Neural progenitor cell (in vitro differentiated cells): ENCODE measurements around the gene APOB.

Source experiments
- EZH2 ChIP-seq: fragments of 200-600 bp; sonication (generic); IDR thresholded peaks from 2 replicates; pipeline ENCODE4 v1.6.1; 2017; ENCODE audit warnings: antibody characterized with exemption, mild to moderate bottlenecking, moderate library complexity
- EZH2phosphoT487 ChIP-seq: fragments of 200-600 bp; sonication (generic); IDR thresholded peaks from 2 replicates; pipeline ENCODE4 v1.6.1; 2017; ENCODE audit warnings: antibody characterized with exemption
- TF ChIP-seq, protein P1 (sequence below): fragments of 200-600 bp; sonication (generic); IDR thresholded peaks from 2 replicates; pipeline ENCODE4 v1.5.1; 2017; ENCODE audit warnings: antibody characterized with exemption, mild to moderate bottlenecking

DNA sequence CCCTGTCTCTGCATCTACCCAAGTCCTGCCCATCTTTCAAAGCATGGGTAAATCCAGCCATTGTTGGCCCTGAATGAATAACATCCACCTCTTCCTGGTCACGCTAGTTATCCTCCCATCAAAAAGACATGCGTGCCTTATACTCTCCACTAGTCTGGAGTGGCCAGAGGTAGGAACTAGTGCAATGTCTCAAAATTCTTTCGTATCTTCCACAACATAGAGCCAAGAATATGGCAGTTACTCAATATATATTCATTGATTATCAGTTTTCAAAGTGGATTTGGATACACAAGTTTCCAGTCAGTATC lies 8.9 kb downstream of the APOB start:
- TF ChIP-seq, protein P1, sequence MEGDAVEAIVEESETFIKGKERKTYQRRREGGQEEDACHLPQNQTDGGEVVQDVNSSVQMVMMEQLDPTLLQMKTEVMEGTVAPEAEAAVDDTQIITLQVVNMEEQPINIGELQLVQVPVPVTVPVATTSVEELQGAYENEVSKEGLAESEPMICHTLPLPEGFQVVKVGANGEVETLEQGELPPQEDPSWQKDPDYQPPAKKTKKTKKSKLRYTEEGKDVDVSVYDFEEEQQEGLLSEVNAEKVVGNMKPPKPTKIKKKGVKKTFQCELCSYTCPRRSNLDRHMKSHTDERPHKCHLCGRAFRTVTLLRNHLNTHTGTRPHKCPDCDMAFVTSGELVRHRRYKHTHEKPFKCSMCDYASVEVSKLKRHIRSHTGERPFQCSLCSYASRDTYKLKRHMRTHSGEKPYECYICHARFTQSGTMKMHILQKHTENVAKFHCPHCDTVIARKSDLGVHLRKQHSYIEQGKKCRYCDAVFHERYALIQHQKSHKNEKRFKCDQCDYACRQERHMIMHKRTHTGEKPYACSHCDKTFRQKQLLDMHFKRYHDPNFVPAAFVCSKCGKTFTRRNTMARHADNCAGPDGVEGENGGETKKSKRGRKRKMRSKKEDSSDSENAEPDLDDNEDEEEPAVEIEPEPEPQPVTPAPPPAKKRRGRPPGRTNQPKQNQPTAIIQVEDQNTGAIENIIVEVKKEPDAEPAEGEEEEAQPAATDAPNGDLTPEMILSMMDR: no peak
- TF ChIP-seq EZH2 (no peak), EZH2phosphoT487 (no peak)
